B cell (primary cell): ENCODE results near the gene ADGRL4. TPM values are rescaled to one million over a fixed set of nuclear protein-coding genes. Genes with fewer than 3 reads are reported as not detected.

Experiments
- ATAC-seq: fragments of 200-7000 bp; cut with Tn5 transposase; one replicate; pipeline ENCODE4 v1.10.0; 2021; ENCODE audit warnings: low read depth, mild to moderate bottlenecking, moderate number of reproducible peaks, moderate library complexity
- CTCF ChIA-PET: fragments of 350-600 bp; sonication (Branson Sonifier 250); formaldehyde crosslinking; loops from one replicate; lab custom pipeline; 2021; ENCODE audit warnings: antibody characterized with exemption, inconsistent platforms; lab: Charles Lee
- POLR2A ChIA-PET: fragments of 350-600 bp; sonication (Branson Sonifier 250); formaldehyde crosslinking; loops from one replicate; lab custom pipeline; 2021; ENCODE audit warnings: antibody characterized with exemption; lab: Charles Lee
- DNase-seq: peaks from one replicate; pipeline ENCODE4 v3.0.0; 2013
- H2AFZ ChIP-seq: 2 replicates; pipeline ENCODE4 v1.6.1; 2012; ENCODE audit warnings: mild to moderate bottlenecking, low read depth, low read length; ENCODE audit not compliant: insufficient read depth, poor library complexity, severe bottlenecking
- H3K27ac ChIP-seq, 2 donors: 1 replicate in 1 of 2; 2 replicates in 1 of 2; pipeline ENCODE4 v1.5.1; 2012 to 2013; ENCODE audit warnings: low read length in 2 of 2, mild to moderate bottlenecking in 2 of 2, moderate library complexity in 1 of 2
- H3K27me3 ChIP-seq, 4 experiments: fragments of 200-600 bp in 1 of 4; sonication (generic) in 1 of 4; replicated peaks in 1 of 4; 1 replicate in 2 of 4; 2 replicates in 2 of 4; pipeline versions ENCODE4 v1.6.1 to v1.7.0; 2013 to 2016; ENCODE audit warnings: low read length in 3 of 4, mild to moderate bottlenecking in 2 of 4, mixed read lengths in 1 of 4, moderate library complexity in 1 of 4; ENCODE audit not compliant: insufficient read depth in 4 of 4, control insufficient read depth in 3 of 4; ENCODE audit errors: control extremely low read depth in 1 of 4
- H3K36me3 ChIP-seq, 2 experiments: replicated peaks in 1 of 2; 1 replicate in 1 of 2; 2 replicates in 1 of 2; pipeline versions ENCODE4 v1.6.1 to v1.7.1; 2013; ENCODE audit warnings: low read length in 1 of 2; ENCODE audit not compliant: insufficient read depth in 2 of 2, control insufficient read depth in 1 of 2; ENCODE audit errors: control extremely low read depth in 1 of 2, extremely low read depth in 1 of 2
- H3K4me1 ChIP-seq, 2 donors: fragments of 200-600 bp in 1 of 2; sonication (generic) in 1 of 2; 1 replicate in 1 of 2; 2 replicates in 1 of 2; pipeline versions ENCODE4 v1.5.1 to v1.6.1; 2013 to 2017; ENCODE audit warnings: low read length in 2 of 2; ENCODE audit not compliant: control insufficient read depth in 2 of 2, insufficient read depth in 2 of 2
- H3K4me2 ChIP-seq: replicated peaks from 2 replicates; pipeline ENCODE3; 2012; ENCODE audit warnings: mild to moderate bottlenecking, low read depth, low read length; ENCODE audit not compliant: poor library complexity, severe bottlenecking
- H3K4me3 ChIP-seq, 5 experiments: fragments of 200-600 bp in 1 of 5; sonication (generic) in 1 of 5; 1 replicate in 3 of 5; 2 replicates in 2 of 5; pipeline versions ENCODE4 v1.5.1 to v1.7.0; 2011 to 2016; ENCODE audit warnings: low read length in 4 of 5, mild to moderate bottlenecking in 4 of 5, low read depth in 2 of 5, control low read depth in 1 of 5, moderate library complexity in 1 of 5; ENCODE audit not compliant: insufficient read depth in 1 of 5; ENCODE audit errors: control extremely low read depth in 1 of 5, extremely low read depth in 1 of 5
- H3K79me2 ChIP-seq: fragments of 200-600 bp; sonication (generic); one replicate; pipeline ENCODE4 v1.6.0; 2016; ENCODE audit warnings: low read length; ENCODE audit not compliant: control insufficient read depth, insufficient read depth
- H3K9ac ChIP-seq: fragments of 200-600 bp; sonication (generic); 2 replicates; pipeline ENCODE4 v1.6.1; 2017; ENCODE audit warnings: mild to moderate bottlenecking, low read length, moderate library complexity
- H3K9me3 ChIP-seq, 3 donors: one replicate each; pipeline versions ENCODE4 v1.6.1 to v1.7.1; 2013; ENCODE audit warnings: low read length in 2 of 3; ENCODE audit not compliant: control insufficient read depth in 2 of 3, insufficient read depth in 1 of 3; ENCODE audit errors: control extremely low read depth in 1 of 3
- H4K20me1 ChIP-seq: 2 replicates; pipeline ENCODE4 v1.6.0; 2012; ENCODE audit warnings: mild to moderate bottlenecking, low read length; ENCODE audit not compliant: insufficient read depth, control insufficient read depth, poor library complexity, severe bottlenecking
- H3K27ac Mint-ChIP-seq: one replicate; pipeline ENCODE4 v1.8.0; 2021; ENCODE audit warnings: mixed read lengths
- H3K27me3 Mint-ChIP-seq: one replicate; pipeline ENCODE4 v1.8.0; 2021; ENCODE audit warnings: mixed read lengths
- H3K4me1 Mint-ChIP-seq: one replicate; pipeline ENCODE4 v1.8.0; 2021; ENCODE audit warnings: mixed read lengths
- H3K4me3 Mint-ChIP-seq: one replicate; pipeline ENCODE4 v1.8.0; 2021; ENCODE audit warnings: mixed read lengths
- H3K9me3 Mint-ChIP-seq: one replicate; pipeline ENCODE4 v1.8.0; 2022; ENCODE audit warnings: mixed read lengths; ENCODE audit not compliant: insufficient read depth
- CTCF ChIP-seq: fragments of 200-600 bp; IDR thresholded peaks from one replicate; pipeline ENCODE4 v1.8.0; 2022; ENCODE audit warnings: antibody characterized with exemption, mild to moderate bottlenecking
- EZH2 ChIP-seq: IDR thresholded peaks from 2 replicates; pipeline ENCODE4 v1.6.1; 2012; ENCODE audit warnings: borderline replicate concordance, low read depth, mild to moderate bottlenecking, moderate library complexity, low read length; ENCODE audit not compliant: insufficient read depth, poor library complexity, severe bottlenecking
- WGBS: methylation state at CpG from one replicate; pipeline ENCODE4 v1.1.5; 2013; ENCODE audit warnings: missing lambda C conversion rate; ENCODE audit not compliant: insufficient coverage; 5-methylcytosine and 5-hydroxymethylcytosine counted together
- intact Hi-C: fragments of 100-400 bp; cut with micrococcal nuclease; formaldehyde crosslinking; loops from one replicate; pipeline ENCODE4 v1.10.0; 2022
- polyA plus RNA-seq: library from polyadenylated mRNA; depleted of rRNA; stranded (reverse); fragments of >200 nt; gene quantifications from 2 replicates; pipeline ENCODE4 v1.2.3, GENCODE V29; 2012
- total RNA-seq, 2 donors: library from RNA; stranded (reverse); fragments of 120-200 nt in 1 of 2; gene quantifications; 1 replicate in 1 of 2; 2 replicates in 1 of 2; pipeline versions ENCODE4 v1.2.3 to v1.2.4, GENCODE V29; 2013 to 2022

Gene ADGRL4
- total and polyA plus RNA-seq, 2 donors (not counting 1 experiment from before 2014, with no cell fraction given): not detected

DNA sequence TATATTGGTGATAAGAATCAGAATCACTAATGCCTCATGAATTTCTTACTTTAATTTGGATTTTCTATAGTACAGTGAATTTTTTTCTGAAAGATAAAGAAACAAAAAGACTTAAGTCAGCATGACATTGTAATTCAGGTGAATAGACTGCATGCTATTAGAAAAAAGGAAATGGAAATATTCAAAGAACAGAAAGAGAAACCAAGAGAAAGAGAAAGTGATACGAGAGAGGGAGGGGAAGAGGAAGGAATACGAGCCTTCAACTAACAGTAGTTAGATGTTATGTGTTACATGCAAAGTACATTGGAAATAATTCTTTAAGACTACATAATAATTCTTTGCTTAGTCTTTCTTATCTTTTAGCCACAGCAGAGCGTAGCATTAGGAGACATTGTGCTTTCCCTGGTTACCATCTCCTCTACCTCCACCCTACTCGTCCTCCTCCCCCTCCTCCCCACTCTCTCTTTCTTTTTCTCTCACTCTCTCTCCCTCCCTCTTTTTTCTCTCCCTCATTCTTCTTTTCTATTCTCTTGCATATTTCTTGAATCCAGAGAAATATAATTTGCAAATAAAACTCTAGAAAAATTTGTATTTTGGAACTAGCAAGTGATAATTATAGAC, 46.4 kb upstream of the ADGRL4 start:
- Histone ChIP-seq H3K4me1 (peaks cover 0 to 3% of the 10 kb centered on the region in 2 donors), H3K9me3 (peaks cover 1 to 7% (median 5%) of the 10 kb centered on the region in 3 donors), H3K79me2 (no peaks in the 10 kb centered on the region), H3K36me3 (no peaks in the 10 kb centered on the region), H3K9ac (peak overlapping the region; percentile 69), H4K20me1 (no peaks in the 10 kb centered on the region), H3K27me3 (no peaks in the 10 kb centered on the region), H2AFZ (peak overlapping the region; percentile 83), H3K4me2 (peak overlapping the region; percentile 72), H3K27ac (peak overlapping the region in 1 of 2 donors; percentile 28), H3K4me3 (peak overlapping the region in 4 of 5 experiments; percentile 20 to 64 (median 50))
- WGBS: 50% methylated on average over 1 of the region's 4 CpGs
- H3K27me3 Mint-ChIP-seq: no peaks in the 10 kb centered on the region
- peak overlapping the region; percentile 32 for H3K4me3 Mint-ChIP-seq
- H3K27ac Mint-ChIP-seq: no peak overlapping the region
- ChIA-PET CTCF (no interaction called here), POLR2A (no interaction called here)
- H3K9me3 Mint-ChIP-seq: peaks cover 2% of the 10 kb centered on the region
- intact Hi-C loops: no loop called here
- no peak for ATAC-seq
- TF ChIP-seq EZH2 (no peak), CTCF (no peak)
- H3K4me1 Mint-ChIP-seq: no peaks in the 10 kb centered on the region
- DNase-seq: peak; percentile 16

DNA sequence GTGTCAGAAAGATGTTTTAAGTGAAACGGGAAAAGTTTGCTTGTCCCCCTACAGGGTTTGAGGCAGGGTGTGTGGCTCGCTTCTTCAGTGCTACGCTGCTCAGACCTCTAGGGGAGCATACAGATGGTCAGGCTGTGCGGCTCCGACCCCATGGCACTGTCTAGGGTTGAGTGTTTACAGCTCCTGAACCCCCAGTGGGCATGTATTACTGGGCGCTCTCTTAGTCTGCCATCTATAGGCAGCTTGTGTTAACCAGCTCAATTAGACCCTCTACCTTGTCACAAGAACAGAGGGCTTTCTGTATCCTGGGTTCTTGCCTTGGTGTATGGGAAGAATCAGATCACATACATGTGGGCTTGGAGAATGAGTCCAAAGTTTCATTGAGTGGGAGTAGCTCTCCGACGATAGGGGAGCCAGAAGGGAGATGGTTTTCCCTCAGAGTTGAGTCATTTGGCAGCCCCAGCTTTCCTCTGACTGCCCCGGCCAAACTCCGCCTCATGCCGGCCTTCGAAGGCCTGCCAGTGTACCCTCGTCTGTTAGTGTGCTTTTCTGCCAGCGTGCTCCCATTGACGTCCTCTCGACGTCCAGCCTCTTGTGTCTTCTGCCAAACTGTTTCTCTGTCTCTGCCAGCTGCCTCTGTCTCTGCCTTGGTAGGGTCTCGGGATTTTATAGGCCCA, 38.6 kb upstream of the ADGRL4 start:
- no peak for TF ChIP-seq CTCF
- TF ChIP-seq EZH2: no peak
- ATAC-seq (no peak), DNase-seq (no peak)
- Histone ChIP-seq H3K27ac (no peak overlapping the region), H3K36me3 (no peaks in the 10 kb centered on the region), H3K4me1 (no peaks in the 10 kb centered on the region), H3K27me3 (no peaks in the 10 kb centered on the region), H3K9me3 (no peaks in the 10 kb centered on the region), H3K9ac (no peak overlapping the region), H3K4me2 (no peak overlapping the region), H3K79me2 (no peaks in the 10 kb centered on the region), H4K20me1 (no peaks in the 10 kb centered on the region), H3K4me3 (no peak overlapping the region), H2AFZ (no peak overlapping the region)
- intact Hi-C loops: no loop called here
- H3K4me3 Mint-ChIP-seq: no peak overlapping the region
- peaks cover 2% of the 10 kb centered on the region for H3K4me1 Mint-ChIP-seq
- no peaks in the 10 kb centered on the region for H3K27me3 Mint-ChIP-seq
- no peaks in the 10 kb centered on the region for H3K9me3 Mint-ChIP-seq
- ChIA-PET CTCF (no interaction called here), POLR2A (no interaction called here)
- 94% methylated on average over 15 of the region's 18 CpGs for WGBS
- H3K27ac Mint-ChIP-seq: no peak overlapping the region
